Neural cell (in vitro differentiated cells): ENCODE data around the gene IMPDH2.

Experiments used
- EP300 ChIP-seq: fragments of 450-650 bp; conservative IDR thresholded peaks from 2 replicates; pipeline ENCODE4 v1.6.1; 2014; ENCODE audit warnings: antibody characterized with exemption, mild to moderate bottlenecking, moderate library complexity; ENCODE audit not compliant: poor library complexity, severe bottlenecking
- EZH2 ChIP-seq: fragments of 200-600, 300-800 bp; shearing (Covaris generic), sonication (generic); IDR thresholded peaks from 2 replicates; pipeline ENCODE4 v1.6.1; 2014; ENCODE audit warnings: antibody characterized with exemption, low read length, borderline replicate concordance, mild to moderate bottlenecking; ENCODE audit not compliant: insufficient read depth, poor library complexity, severe bottlenecking
- MXI1 ChIP-seq: fragments of 450-650 bp; conservative IDR thresholded peaks from 2 replicates; pipeline ENCODE4 v1.6.1; 2014; ENCODE audit warnings: antibody characterized with exemption, mild to moderate bottlenecking; ENCODE audit not compliant: poor library complexity, severe bottlenecking
- POLR2AphosphoS5 ChIP-seq: IDR thresholded peaks from 2 replicates; pipeline ENCODE4 v1.6.1; 2012
- RAD21 ChIP-seq: fragments of 450-650 bp; conservative IDR thresholded peaks from 2 replicates; pipeline ENCODE4 v1.6.1; 2014; ENCODE audit warnings: antibody characterized with exemption, mild to moderate bottlenecking, moderate library complexity
- REST ChIP-seq: IDR thresholded peaks from 2 replicates; pipeline ENCODE4 v1.6.1; 2012; ENCODE audit warnings: borderline replicate concordance
- SMC3 ChIP-seq: fragments of 450-650 bp; conservative IDR thresholded peaks from 2 replicates; pipeline ENCODE4 v1.6.1; 2014; ENCODE audit warnings: antibody characterized with exemption, mild to moderate bottlenecking, moderate library complexity; ENCODE audit not compliant: poor library complexity
- TF ChIP-seq, protein P1 (sequence below): fragments of 450-650 bp; IDR thresholded peaks from 2 replicates; pipeline ENCODE4 v1.5.1; 2014; ENCODE audit warnings: antibody characterized with exemption, mild to moderate bottlenecking, moderate library complexity; ENCODE audit not compliant: poor library complexity, severe bottlenecking

- TF ChIP-seq, protein P1, sequence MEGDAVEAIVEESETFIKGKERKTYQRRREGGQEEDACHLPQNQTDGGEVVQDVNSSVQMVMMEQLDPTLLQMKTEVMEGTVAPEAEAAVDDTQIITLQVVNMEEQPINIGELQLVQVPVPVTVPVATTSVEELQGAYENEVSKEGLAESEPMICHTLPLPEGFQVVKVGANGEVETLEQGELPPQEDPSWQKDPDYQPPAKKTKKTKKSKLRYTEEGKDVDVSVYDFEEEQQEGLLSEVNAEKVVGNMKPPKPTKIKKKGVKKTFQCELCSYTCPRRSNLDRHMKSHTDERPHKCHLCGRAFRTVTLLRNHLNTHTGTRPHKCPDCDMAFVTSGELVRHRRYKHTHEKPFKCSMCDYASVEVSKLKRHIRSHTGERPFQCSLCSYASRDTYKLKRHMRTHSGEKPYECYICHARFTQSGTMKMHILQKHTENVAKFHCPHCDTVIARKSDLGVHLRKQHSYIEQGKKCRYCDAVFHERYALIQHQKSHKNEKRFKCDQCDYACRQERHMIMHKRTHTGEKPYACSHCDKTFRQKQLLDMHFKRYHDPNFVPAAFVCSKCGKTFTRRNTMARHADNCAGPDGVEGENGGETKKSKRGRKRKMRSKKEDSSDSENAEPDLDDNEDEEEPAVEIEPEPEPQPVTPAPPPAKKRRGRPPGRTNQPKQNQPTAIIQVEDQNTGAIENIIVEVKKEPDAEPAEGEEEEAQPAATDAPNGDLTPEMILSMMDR, result no peak
- TF ChIP-seq EP300 (no peak), POLR2AphosphoS5 (peak; percentile 19), MXI1 (no peak), SMC3 (no peak), RAD21 (no peak), EZH2 (no peak), REST (no peak)
Measured at GRCh38 chr3:49013113-49013737, 16.0 kb downstream of the IMPDH2 start.
